H9 (cell line): ENCODE measurements around the gene DHDH. TPM values are rescaled to one million over a fixed set of nuclear protein-coding genes. Genes with fewer than 3 reads are reported as not detected.
"Not testable (repeated sequence)": the region's sequence is repeated elsewhere in the genome, so short reads cannot be mapped to it uniquely, and the experiment has no call there.

Source experiments
- DNase-seq: peaks from one replicate; pipeline ENCODE4 v3.0.0-alpha.2; 2017
- H2AFZ ChIP-seq: one replicate; pipeline ENCODE4 v1.6.1; 2013; ENCODE audit warnings: mild to moderate bottlenecking, low read length, control low read depth, moderate library complexity
- H2AK5ac ChIP-seq: 2 replicates; pipeline ENCODE4 v1.6.1; 2013; ENCODE audit warnings: low read length, control low read depth, mixed read lengths; ENCODE audit not compliant: insufficient read length
- H2BK120ac ChIP-seq: one replicate; pipeline ENCODE4 v1.6.1; 2013; ENCODE audit warnings: low read depth, mild to moderate bottlenecking, low read length, control low read depth, inconsistent platforms; ENCODE audit not compliant: poor library complexity, severe bottlenecking
- H2BK12ac ChIP-seq: 2 replicates; pipeline ENCODE4 v1.6.1; 2013; ENCODE audit warnings: low read length, control low read depth, mixed read lengths, low read depth; ENCODE audit not compliant: insufficient read length
- H2BK15ac ChIP-seq: 2 replicates; pipeline ENCODE4 v1.6.1; 2013; ENCODE audit warnings: low read depth, low read length, control low read depth
- H2BK20ac ChIP-seq: one replicate; pipeline ENCODE4 v1.6.1; 2013; ENCODE audit warnings: low read depth, mild to moderate bottlenecking, low read length, control low read depth, inconsistent platforms; ENCODE audit not compliant: poor library complexity, severe bottlenecking
- H2BK5ac ChIP-seq: 2 replicates; pipeline ENCODE4 v1.6.1; 2013; ENCODE audit warnings: low read length, control low read depth, mixed read lengths; ENCODE audit not compliant: insufficient read length
- H3K14ac ChIP-seq: 2 replicates; pipeline ENCODE4 v1.6.1; 2013; ENCODE audit warnings: low read length, control low read depth; ENCODE audit not compliant: insufficient read depth
- H3K18ac ChIP-seq: 2 replicates; pipeline ENCODE4 v1.6.1; 2013; ENCODE audit warnings: low read depth, mild to moderate bottlenecking, mixed read lengths, low read length, control low read depth; ENCODE audit not compliant: insufficient read length
- H3K23ac ChIP-seq: 2 replicates; pipeline ENCODE4 v1.6.1; 2013; ENCODE audit warnings: low read length, control low read depth, mixed read lengths, low read depth; ENCODE audit not compliant: insufficient read length
- H3K23me2 ChIP-seq: 2 replicates; pipeline ENCODE4 v1.6.1; 2013; ENCODE audit warnings: low read depth, mild to moderate bottlenecking, mixed read lengths, low read length, control low read depth; ENCODE audit not compliant: insufficient read length, poor library complexity, severe bottlenecking
- H3K27ac ChIP-seq: 2 replicates; pipeline ENCODE4 v1.5.1; 2013; ENCODE audit warnings: low read length, control low read depth, mixed read lengths, low read depth; ENCODE audit not compliant: insufficient read length
- H3K27me3 ChIP-seq: 2 replicates; pipeline ENCODE4 v1.6.1; 2013; ENCODE audit warnings: low read length, control low read depth, inconsistent platforms; ENCODE audit not compliant: insufficient read depth
- H3K4ac ChIP-seq: 2 replicates; pipeline ENCODE4 v1.6.1; 2013; ENCODE audit warnings: low read depth, mild to moderate bottlenecking, control low read depth, inconsistent platforms, low read length, moderate library complexity
- H3K4me1 ChIP-seq: 2 replicates; pipeline ENCODE4 v1.6.1; 2013; ENCODE audit warnings: low read length, control low read depth, inconsistent platforms; ENCODE audit not compliant: insufficient read depth
- H3K4me2 ChIP-seq: 2 replicates; pipeline ENCODE4 v1.6.1; 2013; ENCODE audit warnings: low read length, control low read depth, mixed read lengths; ENCODE audit not compliant: insufficient read length, insufficient read depth
- H3K56ac ChIP-seq: 2 replicates; pipeline ENCODE4 v1.6.1; 2013; ENCODE audit warnings: low read depth, mild to moderate bottlenecking, mixed read lengths, low read length, control low read depth; ENCODE audit not compliant: insufficient read length
- H3K79me1 ChIP-seq: 2 replicates; pipeline ENCODE4 v1.6.1; 2013; ENCODE audit warnings: low read depth, mild to moderate bottlenecking, moderate library complexity, low read length, control low read depth, inconsistent platforms; ENCODE audit not compliant: insufficient read depth, poor library complexity, severe bottlenecking
- H3K79me2 ChIP-seq: 2 replicates; pipeline ENCODE4 v1.6.1; 2013; ENCODE audit warnings: low read length, control low read depth, inconsistent platforms; ENCODE audit not compliant: insufficient read depth
- H3K9ac ChIP-seq: 2 replicates; pipeline ENCODE4 v1.6.1; 2013; ENCODE audit warnings: low read length, control low read depth, mixed read lengths; ENCODE audit not compliant: insufficient read length; ENCODE audit errors: extremely low read depth
- H3K9me3 ChIP-seq: one replicate; pipeline ENCODE4 v1.6.1; 2013; ENCODE audit warnings: low read depth, low read length, inconsistent platforms; ENCODE audit not compliant: control insufficient read depth
- H3T11ph ChIP-seq: one replicate; pipeline ENCODE4 v1.6.1; 2013; ENCODE audit warnings: mild to moderate bottlenecking, low read length, control low read depth, inconsistent platforms
- H4K20me1 ChIP-seq: one replicate; pipeline ENCODE4 v1.6.1; 2013; ENCODE audit not compliant: control insufficient read depth, insufficient read length, insufficient read depth
- H4K5ac ChIP-seq: 2 replicates; pipeline ENCODE4 v1.6.1; 2013; ENCODE audit warnings: low read depth, mild to moderate bottlenecking, mixed read lengths, low read length, control low read depth; ENCODE audit not compliant: insufficient read length
- H4K8ac ChIP-seq: replicated peaks from 2 replicates; pipeline ENCODE4 v1.6.1; 2013; ENCODE audit warnings: low read length, control low read depth, mixed read lengths, low read depth; ENCODE audit not compliant: insufficient read length
- H4K91ac ChIP-seq: 2 replicates; pipeline ENCODE4 v1.6.1; 2013; ENCODE audit warnings: low read depth, mild to moderate bottlenecking, moderate library complexity, mixed read lengths, low read length, control low read depth; ENCODE audit not compliant: insufficient read length
- H3K27ac Mint-ChIP-seq, 3 experiments: 2 replicates in 2 of 3; 3 replicates in 1 of 3; pipeline ENCODE4 v1.8.0; 2020 to 2021; ENCODE audit warnings: mixed read lengths in 3 of 3, mild to moderate bottlenecking in 1 of 3, moderate library complexity in 1 of 3
- H3K27me3 Mint-ChIP-seq: 2 replicates; pipeline ENCODE4 v1.8.0; 2021; ENCODE audit warnings: low read depth, mild to moderate bottlenecking, moderate library complexity, mixed read lengths
- H3K36me3 Mint-ChIP-seq, 3 experiments: 2 replicates in 2 of 3; 3 replicates in 1 of 3; pipeline ENCODE4 v1.8.0; 2020 to 2021; ENCODE audit warnings: low read depth in 3 of 3, mixed read lengths in 3 of 3; ENCODE audit not compliant: insufficient read depth in 1 of 3
- H3K4me1 Mint-ChIP-seq, 2 experiments: 2 replicates each; pipeline ENCODE4 v1.8.0; 2020; ENCODE audit warnings: mixed read lengths in 2 of 2
- H3K4me3 Mint-ChIP-seq, 2 experiments: 2 replicates in 1 of 2; 3 replicates in 1 of 2; pipeline ENCODE4 v1.8.0; 2020 to 2021; ENCODE audit warnings: mild to moderate bottlenecking in 2 of 2, mixed read lengths in 2 of 2, moderate library complexity in 1 of 2
- H3K9me3 Mint-ChIP-seq, 2 experiments: 2 replicates in 1 of 2; 3 replicates in 1 of 2; pipeline ENCODE4 v1.8.0; 2020; ENCODE audit warnings: mild to moderate bottlenecking in 2 of 2, mixed read lengths in 2 of 2, moderate library complexity in 1 of 2
- WGBS: extraction: QIAGEN DNeasy Blood & Tissue Kit; methylation state at CpG from one replicate; pipeline ENCODE4 v1.1.7; 2013; ENCODE audit warnings: missing lambda C conversion rate, low lambda C conversion rate, mixed read lengths; ENCODE audit not compliant: insufficient read length; ENCODE audit errors: extremely low coverage; 5-methylcytosine and 5-hydroxymethylcytosine counted together
- total RNA-seq: library from RNA; stranded (reverse); gene quantifications from 2 replicates; pipeline ENCODE4 v1.2.1, GENCODE V29; 2021
- TF ChIP-seq, protein P1 (sequence below): fragments of 200-600 bp; sonication (generic); conservative IDR thresholded peaks from 3 replicates; pipeline ENCODE4 v1.8.0; 2021; ENCODE audit warnings: antibody characterized with exemption, mild to moderate bottlenecking

Gene DHDH
- total RNA-seq, 1 experiment from 2014 or later = 2.0 TPM

DNA sequence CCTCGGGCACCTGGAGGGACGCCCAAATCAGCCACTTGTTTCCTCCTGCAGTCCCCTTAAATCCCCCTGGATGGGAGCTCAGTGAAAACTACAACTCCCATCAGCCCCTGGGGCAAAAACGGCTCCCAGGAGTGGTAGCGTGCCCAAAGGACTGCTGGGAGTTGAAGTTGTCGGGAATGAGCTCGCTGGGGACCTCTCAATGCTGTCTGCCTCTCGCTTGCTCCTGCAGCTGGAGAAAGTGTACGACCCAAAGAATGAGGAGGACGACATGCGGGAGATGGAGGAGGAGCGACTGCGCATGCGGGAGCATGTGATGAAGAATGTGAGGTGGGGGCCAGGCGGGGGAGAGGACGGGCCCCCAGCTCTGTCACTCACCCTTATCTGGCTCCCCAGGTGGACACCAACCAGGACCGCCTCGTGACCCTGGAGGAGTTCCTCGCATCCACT lies 14.7 kb upstream of the DHDH start:
- no peak overlapping the region for H2BK120ac ChIP-seq

DNA sequence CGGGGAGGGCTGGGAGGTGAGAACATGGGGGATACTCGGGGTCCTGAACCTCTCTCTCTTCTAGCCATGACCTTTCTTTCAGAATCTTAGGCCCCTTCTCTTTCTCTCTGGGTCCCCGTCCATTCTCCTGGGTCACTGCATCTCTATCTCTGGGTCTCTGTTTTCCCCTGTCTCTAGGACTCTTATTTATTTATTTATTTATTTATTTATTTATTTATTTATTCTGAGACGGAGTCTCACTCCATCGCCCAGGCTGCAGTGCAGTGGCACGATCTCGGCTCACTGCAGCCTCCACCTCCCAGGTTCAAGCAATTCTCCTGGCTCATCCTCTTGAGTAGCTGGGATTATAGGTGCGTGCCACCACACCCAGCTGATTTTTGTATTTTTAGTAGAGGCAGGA lies 14.2 kb upstream of the DHDH start:
- not testable (repeated sequence) for H4K5ac ChIP-seq, H2BK15ac ChIP-seq, H3K4me1 Mint-ChIP-seq, H3K9ac ChIP-seq, H3K4me1 ChIP-seq, H2BK20ac ChIP-seq, H3K79me2 ChIP-seq, H2BK120ac ChIP-seq, H2AK5ac ChIP-seq, H2BK12ac ChIP-seq, H3K27ac ChIP-seq, H3K27me3 Mint-ChIP-seq, H3K23ac ChIP-seq, H3K27ac Mint-ChIP-seq, H4K8ac ChIP-seq, H3K23me2 ChIP-seq, H3K56ac ChIP-seq, H2BK5ac ChIP-seq, H3K27me3 ChIP-seq, H3K4ac ChIP-seq, H3K4me2 ChIP-seq, H3K4me3 Mint-ChIP-seq, H4K91ac ChIP-seq, H3K79me1 ChIP-seq, H4K20me1 ChIP-seq, H3K18ac ChIP-seq, H3T11ph ChIP-seq, H2AFZ ChIP-seq, H3K14ac ChIP-seq, H3K9me3 ChIP-seq, H3K9me3 Mint-ChIP-seq, DNase-seq
- H3K36me3 Mint-ChIP-seq = peaks cover 16 to 53% (median 43%) of the 10 kb centered on the region in 3 experiments
- WGBS = no CpG with 5 or more reads among the region's 8 CpGs

More for the DNA sequence above, 14.7 kb upstream of the DHDH start:
- Histone ChIP-seq H2BK20ac (no peak overlapping the region), H4K5ac (no peak overlapping the region), H3K14ac (no peak overlapping the region), H3K4me1 (no peaks in the 10 kb centered on the region), H3K18ac (no peak overlapping the region), H3K79me2 (no peaks in the 10 kb centered on the region), H2AK5ac (no peak overlapping the region), H3K4ac (no peak overlapping the region), H2BK12ac (no peak overlapping the region), H3K23me2 (no peaks in the 10 kb centered on the region), H3K23ac (no peak overlapping the region), H4K20me1 (no peaks in the 10 kb centered on the region), H3T11ph (no peak overlapping the region), H3K9ac (no peak overlapping the region), H2BK15ac (no peak overlapping the region), H2BK5ac (no peak overlapping the region), H3K79me1 (no peaks in the 10 kb centered on the region), H3K56ac (no peak overlapping the region), H3K9me3 (no peaks in the 10 kb centered on the region), H3K27me3 (no peaks in the 10 kb centered on the region), H4K91ac (no peak overlapping the region), H4K8ac (no peak overlapping the region), H2AFZ (no peak overlapping the region), H3K4me2 (no peak overlapping the region), H3K27ac (no peak overlapping the region)
- Mint-ChIP-seq H3K4me1 (0 out of 4 replicates have a peak, but pooled peaks cover 0 to 2% of the 10 kb centered on the region in 2 experiments), H3K9me3 (no peaks in the 10 kb centered on the region), H3K27ac (peak overlapping the region in 1 of 3 experiments; percentile 64; a peak in 1 of 7 replicates), H3K27me3 (no peaks in the 10 kb centered on the region), H3K36me3 (peaks cover 17 to 56% (median 47%) of the 10 kb centered on the region in 3 experiments), H3K4me3 (no peak overlapping the region)
- no CpG with 5 or more reads among the region's 18 CpGs for WGBS
- TF ChIP-seq, protein P1, sequence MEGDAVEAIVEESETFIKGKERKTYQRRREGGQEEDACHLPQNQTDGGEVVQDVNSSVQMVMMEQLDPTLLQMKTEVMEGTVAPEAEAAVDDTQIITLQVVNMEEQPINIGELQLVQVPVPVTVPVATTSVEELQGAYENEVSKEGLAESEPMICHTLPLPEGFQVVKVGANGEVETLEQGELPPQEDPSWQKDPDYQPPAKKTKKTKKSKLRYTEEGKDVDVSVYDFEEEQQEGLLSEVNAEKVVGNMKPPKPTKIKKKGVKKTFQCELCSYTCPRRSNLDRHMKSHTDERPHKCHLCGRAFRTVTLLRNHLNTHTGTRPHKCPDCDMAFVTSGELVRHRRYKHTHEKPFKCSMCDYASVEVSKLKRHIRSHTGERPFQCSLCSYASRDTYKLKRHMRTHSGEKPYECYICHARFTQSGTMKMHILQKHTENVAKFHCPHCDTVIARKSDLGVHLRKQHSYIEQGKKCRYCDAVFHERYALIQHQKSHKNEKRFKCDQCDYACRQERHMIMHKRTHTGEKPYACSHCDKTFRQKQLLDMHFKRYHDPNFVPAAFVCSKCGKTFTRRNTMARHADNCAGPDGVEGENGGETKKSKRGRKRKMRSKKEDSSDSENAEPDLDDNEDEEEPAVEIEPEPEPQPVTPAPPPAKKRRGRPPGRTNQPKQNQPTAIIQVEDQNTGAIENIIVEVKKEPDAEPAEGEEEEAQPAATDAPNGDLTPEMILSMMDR = no peak
- peak; percentile 83 for DNase-seq
